22Rv1 (cell line): ENCODE results near the gene SPAG8.

Source experiments
- H3K27ac ChIP-seq: fragments of 450-650 bp; 2 replicates; pipeline ENCODE4 v1.5.1; 2017
- ZFX ChIP-seq: fragments of 450-650 bp; IDR thresholded peaks from 2 replicates; pipeline ENCODE4 v1.6.1; 2017; ENCODE audit warnings: antibody characterized with exemption, borderline replicate concordance
- TF ChIP-seq, protein P1 (sequence below): fragments of 450-650 bp; IDR thresholded peaks from 2 replicates; pipeline ENCODE4 v1.5.1; 2017; ENCODE audit warnings: mild to moderate bottlenecking

Gene SPAG8, protein sequence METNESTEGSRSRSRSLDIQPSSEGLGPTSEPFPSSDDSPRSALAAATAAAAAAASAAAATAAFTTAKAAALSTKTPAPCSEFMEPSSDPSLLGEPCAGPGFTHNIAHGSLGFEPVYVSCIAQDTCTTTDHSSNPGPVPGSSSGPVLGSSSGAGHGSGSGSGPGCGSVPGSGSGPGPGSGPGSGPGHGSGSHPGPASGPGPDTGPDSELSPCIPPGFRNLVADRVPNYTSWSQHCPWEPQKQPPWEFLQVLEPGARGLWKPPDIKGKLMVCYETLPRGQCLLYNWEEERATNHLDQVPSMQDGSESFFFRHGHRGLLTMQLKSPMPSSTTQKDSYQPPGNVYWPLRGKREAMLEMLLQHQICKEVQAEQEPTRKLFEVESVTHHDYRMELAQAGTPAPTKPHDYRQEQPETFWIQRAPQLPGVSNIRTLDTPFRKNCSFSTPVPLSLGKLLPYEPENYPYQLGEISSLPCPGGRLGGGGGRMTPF

DNA sequence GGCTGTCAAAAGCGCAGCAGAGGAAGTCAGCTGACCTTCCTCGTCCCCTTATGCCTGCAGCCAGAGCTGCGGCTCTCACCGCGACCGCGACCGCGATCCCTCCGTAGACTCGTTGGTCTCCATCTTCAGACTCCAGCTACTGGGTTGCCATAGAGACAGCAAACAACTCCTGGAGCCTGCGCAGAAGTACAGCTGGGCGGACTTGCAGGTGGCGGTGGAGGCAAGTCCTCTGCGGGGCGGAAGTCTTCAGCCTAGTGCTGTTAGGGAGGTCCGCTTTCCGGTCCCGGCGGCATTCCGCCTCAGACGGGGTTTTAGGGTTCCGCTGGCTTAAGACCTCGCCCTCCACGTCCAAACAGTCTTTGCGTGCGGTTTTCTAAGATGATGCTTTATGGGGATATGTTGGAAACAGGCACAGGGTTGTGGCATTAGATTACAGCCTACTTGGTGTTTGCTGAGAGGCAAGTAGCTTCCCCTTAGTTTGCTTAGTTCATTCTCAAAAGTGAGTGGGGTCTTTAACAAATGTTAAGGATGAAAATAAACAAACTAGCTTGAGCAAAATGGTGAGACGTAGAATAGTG lies at the start of gene SPAG8:
SPAG8 (minus strand) TSS at position 238 of the 578 bp plus-strand sequence; CDS start at position 123, 115 bp downstream.
- TF ChIP-seq, protein P1, sequence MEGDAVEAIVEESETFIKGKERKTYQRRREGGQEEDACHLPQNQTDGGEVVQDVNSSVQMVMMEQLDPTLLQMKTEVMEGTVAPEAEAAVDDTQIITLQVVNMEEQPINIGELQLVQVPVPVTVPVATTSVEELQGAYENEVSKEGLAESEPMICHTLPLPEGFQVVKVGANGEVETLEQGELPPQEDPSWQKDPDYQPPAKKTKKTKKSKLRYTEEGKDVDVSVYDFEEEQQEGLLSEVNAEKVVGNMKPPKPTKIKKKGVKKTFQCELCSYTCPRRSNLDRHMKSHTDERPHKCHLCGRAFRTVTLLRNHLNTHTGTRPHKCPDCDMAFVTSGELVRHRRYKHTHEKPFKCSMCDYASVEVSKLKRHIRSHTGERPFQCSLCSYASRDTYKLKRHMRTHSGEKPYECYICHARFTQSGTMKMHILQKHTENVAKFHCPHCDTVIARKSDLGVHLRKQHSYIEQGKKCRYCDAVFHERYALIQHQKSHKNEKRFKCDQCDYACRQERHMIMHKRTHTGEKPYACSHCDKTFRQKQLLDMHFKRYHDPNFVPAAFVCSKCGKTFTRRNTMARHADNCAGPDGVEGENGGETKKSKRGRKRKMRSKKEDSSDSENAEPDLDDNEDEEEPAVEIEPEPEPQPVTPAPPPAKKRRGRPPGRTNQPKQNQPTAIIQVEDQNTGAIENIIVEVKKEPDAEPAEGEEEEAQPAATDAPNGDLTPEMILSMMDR, result no peak
- TF ChIP-seq ZFX, result no peak
- H3K27ac ChIP-seq, result peak within 1 kb of the TSS; percentile 51

DNA sequence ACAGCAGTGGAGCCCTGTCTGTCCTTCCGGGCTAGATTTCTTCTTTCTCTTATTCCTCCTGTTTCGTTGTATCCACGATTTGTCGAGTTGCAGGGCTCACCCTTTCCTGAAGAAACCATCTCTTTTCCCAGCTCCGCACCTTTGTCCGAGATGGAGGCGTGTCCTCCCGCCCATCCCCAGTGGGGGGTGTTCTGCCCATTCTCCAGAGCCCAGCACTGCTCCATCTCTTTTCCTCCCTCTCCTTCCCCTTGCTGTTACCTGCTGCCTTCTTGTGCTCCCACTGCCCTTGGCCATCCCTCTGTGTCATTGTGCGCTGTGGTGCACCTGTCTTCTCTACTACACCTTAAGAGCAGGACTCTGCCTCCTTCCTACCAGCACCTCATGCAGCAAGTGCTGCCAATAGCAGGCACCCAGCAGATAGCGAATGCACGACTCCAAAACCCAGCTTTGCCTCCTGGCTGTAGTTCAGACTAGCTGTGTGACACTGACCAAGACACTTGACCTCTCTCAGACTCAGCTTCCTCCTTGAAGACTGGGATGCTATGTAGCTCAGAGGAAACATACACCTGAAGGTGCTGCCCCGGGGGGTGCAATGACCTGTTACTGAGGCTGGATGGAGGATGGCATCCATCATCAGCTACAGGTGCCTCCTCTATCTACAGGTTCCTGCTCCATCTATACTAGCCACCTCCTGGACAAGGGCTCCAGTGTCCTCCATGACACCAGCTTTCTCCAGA lies 49.3 kb upstream of the SPAG8 start:
- TF ChIP-seq ZFX, result no peak
- TF ChIP-seq, protein P1, result no peak
- H3K27ac ChIP-seq, result no peak overlapping the region

DNA sequence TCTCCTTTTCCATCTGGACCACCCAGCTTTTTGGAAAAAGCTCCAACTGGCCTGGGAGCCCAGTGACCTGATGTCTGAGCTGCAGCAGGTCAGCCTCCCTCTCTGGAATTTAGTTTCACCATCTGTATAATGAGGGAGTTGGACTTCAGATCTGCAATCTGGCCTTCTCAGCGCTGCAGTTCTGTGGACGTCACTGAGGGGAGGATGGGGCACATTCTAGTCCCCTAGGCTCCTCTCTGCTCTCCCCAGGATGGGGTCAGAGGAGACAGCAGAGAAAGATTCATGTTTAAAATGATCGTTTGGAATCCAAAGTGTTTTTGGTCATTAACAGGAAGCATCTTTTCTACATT lies 47.9 kb upstream of the SPAG8 start:
- TF ChIP-seq, protein P1, result no peak
- no peak for TF ChIP-seq ZFX
- no peak overlapping the region for H3K27ac ChIP-seq

DNA sequence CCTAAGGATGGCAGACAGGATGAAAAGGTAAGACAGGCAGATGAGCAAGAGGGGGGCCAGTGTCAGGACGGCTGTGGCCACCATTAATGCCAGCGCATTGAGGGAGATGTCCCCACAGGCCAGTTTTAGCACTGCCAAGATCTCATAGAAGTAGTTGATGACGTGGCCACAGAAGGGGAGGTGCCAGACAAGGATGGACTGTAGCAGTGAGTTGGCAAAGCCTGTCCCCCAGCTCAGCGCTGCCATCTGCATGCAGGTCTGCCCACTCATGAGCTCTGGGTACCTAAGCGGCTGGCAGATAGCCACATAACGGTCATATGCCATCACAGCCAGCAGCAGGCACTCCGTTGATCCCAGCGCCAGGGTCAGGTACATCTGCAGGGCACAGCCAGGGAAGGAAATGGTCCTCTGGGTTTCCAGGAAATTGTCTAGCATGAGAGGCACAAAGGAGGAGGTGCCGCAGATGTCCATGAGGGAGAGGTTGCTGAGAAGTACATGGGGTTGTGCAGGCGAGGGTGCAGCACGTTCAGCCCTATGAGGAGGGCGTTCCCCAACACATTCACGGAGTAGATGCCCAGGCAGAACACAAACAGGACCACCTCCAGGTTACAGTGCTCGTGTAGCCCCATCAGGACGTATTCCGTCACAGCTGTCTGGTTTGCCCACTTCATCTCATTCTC lies 47.4 kb upstream of the SPAG8 start:
- TF ChIP-seq, protein P1, result no peak
- no peak for TF ChIP-seq ZFX

DNA sequence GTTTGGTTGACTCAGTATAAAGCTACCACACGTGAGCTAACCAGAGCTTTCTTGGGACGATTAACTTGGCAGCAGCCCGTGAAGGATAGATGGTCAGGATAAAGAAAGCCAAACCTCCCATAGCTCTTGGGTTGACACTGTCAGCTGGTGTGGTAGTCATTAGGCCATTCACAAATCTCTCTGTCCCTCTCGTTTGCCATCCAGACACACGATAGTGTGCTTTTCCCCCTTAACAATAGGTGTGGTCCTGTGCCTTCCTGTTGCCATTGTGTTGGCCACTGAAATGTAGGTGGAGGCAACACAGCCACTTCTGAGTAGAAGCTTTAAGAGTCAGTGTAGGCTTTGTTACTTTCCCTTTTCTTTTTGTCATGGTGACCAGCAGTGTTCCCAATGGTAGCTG lies 46.4 kb upstream of the SPAG8 start:
- H3K27ac ChIP-seq, result no peak overlapping the region
- no peak for TF ChIP-seq ZFX
- TF ChIP-seq, protein P1, result no peak

More for the DNA sequence above, 47.4 kb upstream of the SPAG8 start:
- H3K27ac ChIP-seq, result no peak overlapping the region

DNA sequence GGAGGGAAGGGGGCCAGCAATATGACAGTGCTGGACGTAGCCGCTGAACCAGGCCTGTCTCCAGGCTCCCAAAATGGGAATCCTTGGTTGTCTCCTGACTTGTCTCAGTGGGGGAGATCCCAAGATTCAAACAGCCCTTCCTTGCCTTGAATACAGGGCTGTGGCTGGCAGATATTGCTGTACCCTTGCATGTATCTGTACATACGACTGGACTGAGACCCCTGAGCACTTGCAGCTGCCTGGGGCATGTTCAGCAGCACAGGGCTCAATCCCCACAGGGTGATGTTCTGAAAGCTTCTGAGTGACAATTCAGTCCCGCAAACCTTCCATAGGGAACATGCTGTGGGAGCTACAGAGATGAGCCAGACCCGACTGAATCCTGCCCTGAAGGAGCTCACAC lies 44.8 kb upstream of the SPAG8 start:
- no peak overlapping the region for H3K27ac ChIP-seq
- TF ChIP-seq, protein P1, result no peak
- TF ChIP-seq ZFX, result no peak
